Eye (tissue), 1 donor: Measurements from ENCODE around the gene TMPRSS11D.

Experiments used
- DNase-seq: peaks from one replicate; pipeline ENCODE4 v3.0.0-alpha.2; 2015

TMPRSS11D gene

GRCh38 chr4:67884701-67885100, 899 bp upstream of the TMPRSS11D start:
- DNase-seq: no peak

GRCh38 chr4:67883458-67883857, 344 bp downstream of the TMPRSS11D start:
- no peak for DNase-seq

GRCh38 chr4:67880866-67881610, 2.8 kb downstream of the TMPRSS11D start:
- DNase-seq: no peak

- DNase-seq: no peak
Observed at GRCh38 chr4:67879486-67879885, 4.3 kb downstream of the TMPRSS11D start.

- DNase-seq: peak; percentile 92
Observed at GRCh38 chr4:67877086-67877485, 6.7 kb downstream of the TMPRSS11D start.

- DNase-seq: no peak
Observed at GRCh38 chr4:67874986-67875385, 8.8 kb downstream of the TMPRSS11D start.

- DNase-seq: no peak
Observed at GRCh38 chr4:67873116-67873515, 10.7 kb downstream of the TMPRSS11D start.

- DNase-seq: peak; percentile 70
Observed at GRCh38 chr4:67871867-67872266, 11.9 kb downstream of the TMPRSS11D start.

- DNase-seq: no peak
Observed at GRCh38 chr4:67869580-67870190, 14.1 kb downstream of the TMPRSS11D start.

- no peak for DNase-seq
Observed at GRCh38 chr4:67861513-67861912, 22.3 kb downstream of the TMPRSS11D start.

GRCh38 chr4:67853336-67853735, 30.5 kb downstream of the TMPRSS11D start:
- no peak for DNase-seq

- DNase-seq: no peak
Observed at GRCh38 chr4:67820903-67821302, 62.9 kb downstream of the TMPRSS11D start.

GRCh38 chr4:67810011-67810410, 73.8 kb downstream of the TMPRSS11D start:
- DNase-seq: no peak

- no peak for DNase-seq
Observed at GRCh38 chr4:67809502-67809901, 74.3 kb downstream of the TMPRSS11D start.

- DNase-seq: no peak
Observed at GRCh38 chr4:67796810-67797209, 87.0 kb downstream of the TMPRSS11D start.

GRCh38 chr4:67790721-67791120, 93.1 kb downstream of the TMPRSS11D start:
- no peak for DNase-seq

- no peak for DNase-seq
Observed at GRCh38 chr4:67787311-67787710, 96.5 kb downstream of the TMPRSS11D start.

GRCh38 chr4:67785528-67785927, 98.3 kb downstream of the TMPRSS11D start:
- no peak for DNase-seq

GRCh38 chr4:67779631-67780030, 104.2 kb downstream of the TMPRSS11D start:
- no peak for DNase-seq

- no peak for DNase-seq
Observed at GRCh38 chr4:67776746-67777145, 107.1 kb downstream of the TMPRSS11D start.
